Heart right ventricle (tissue), 16 donors: ENCODE data around the gene POU2F2. TPM values are rescaled to one million over a fixed set of nuclear protein-coding genes. Genes with fewer than 3 reads are reported as not detected.
A peak's percentile ranks its signal among the peaks of the same experiment; 100 is the strongest.

Experiments used
- ATAC-seq, 8 donors: fragments of 200-7000 bp; cut with Tn5 transposase; one replicate each; pipeline ENCODE4 v1.9.1; 2020; ENCODE audit warnings: mild to moderate bottlenecking in 8 of 8, moderate library complexity in 8 of 8, moderate number of reproducible peaks in 1 of 8
- DNase-seq, 2 donors: peaks; one replicate each; pipeline ENCODE4 v3.0.0-alpha.2; 2020
- H3K27ac ChIP-seq, 10 donors: fragments of 200-600 bp; sonication (generic) in 2 of 10; one replicate each; pipeline versions ENCODE4 v1.5.0 to v1.8.0; 2020 to 2022; ENCODE audit warnings: mild to moderate bottlenecking in 3 of 10
- H3K27me3 ChIP-seq, 7 donors: fragments of 200-600 bp; one replicate each; pipeline ENCODE4 v1.8.0; 2021 to 2022; ENCODE audit warnings: mild to moderate bottlenecking in 2 of 7
- H3K36me3 ChIP-seq, 9 donors: fragments of 200-600 bp; sonication (generic) in 1 of 9; one replicate each; pipeline versions ENCODE4 v1.5.0 to v1.8.0; 2020 to 2022; ENCODE audit warnings: mild to moderate bottlenecking in 2 of 9
- H3K4me1 ChIP-seq, 9 donors: fragments of 200-600 bp; sonication (generic) in 1 of 9; one replicate each; pipeline versions ENCODE4 v1.5.0 to v1.8.0; 2020 to 2022; ENCODE audit warnings: mild to moderate bottlenecking in 4 of 9
- H3K4me3 ChIP-seq, 10 donors: fragments of 200-600 bp; sonication (generic) in 2 of 10; one replicate each; pipeline versions ENCODE4 v1.5.0 to v1.8.0; 2020 to 2022; ENCODE audit warnings: mild to moderate bottlenecking in 7 of 10, moderate library complexity in 2 of 10
- H3K9me3 ChIP-seq, 11 donors: fragments of 200-600 bp in 10 of 11; sonication (generic) in 2 of 11; one replicate each; pipeline versions ENCODE4 v1.5.0 to v1.8.0; 2013 to 2022; ENCODE audit warnings: mild to moderate bottlenecking in 2 of 11, control low read depth in 1 of 11, moderate library complexity in 1 of 11
- WGBS, 2 donors: extraction: QIAGEN DNeasy Blood & Tissue Kit; methylation state at CpG; one replicate each; pipeline ENCODE4 v1.1.7; 2013; ENCODE audit warnings: inconsistent platforms in 1 of 2; 5-methylcytosine and 5-hydroxymethylcytosine counted together
- intact Hi-C, 10 donors: fragments of 100-400 bp; cut with DNase I; formaldehyde crosslinking; loops; one replicate each; pipeline versions ENCODE4 v1.11.1 to v1.14.2; 2022
- polyA plus RNA-seq, 2 donors: library from polyadenylated mRNA; stranded (reverse); fragments of 200-250 nt; gene quantifications; one replicate each; pipeline ENCODE4 v1.2.3, GENCODE V29; 2013
- total RNA-seq, 10 donors: library from RNA; stranded (reverse); fragmentation: NEBNext Ultra II Directional in 3 of 10; extraction: Animal tissue kit (Norgen Biotek cat#: 25700) in 3 of 10; gene quantifications; one replicate each; pipeline versions ENCODE4 v1.2.1 to v1.2.4, GENCODE V29; 2021 to 2023
- TF ChIP-seq, protein P1 (sequence below), 9 donors: fragments of 200-600 bp; sonication (generic) in 2 of 9; IDR thresholded peaks; one replicate each; pipeline versions ENCODE4 v1.5.0 to v1.8.0; 2021 to 2022; ENCODE audit warnings: antibody characterized with exemption in 9 of 9, mild to moderate bottlenecking in 5 of 9, moderate library complexity in 1 of 9
- donor health status: Arrhythmogenic right ventricular cardiomyopathy.
- donor health status: ischemic (EF 13 %, LVEDD 7.1; RV severe dilation, severe dysfunction).
- donor health status: healthy with polysubstance abuse.
- donor health status: DM: no; HTN: yes; CAD: no.
- donor health status: DM: no; HTN: no; CAD: no.
- donor health status: ischemic (EF 25% LVEDD 6.9; RV normal size, moderate dysfunction).
- donor health status: ischemic (EF 25% LVEDD 5.7; RV mildly dilated, moderate dysfunction).
- donor health status: healthy.
- donor health status: DM: yes; HTN: yes; CAD: no.
- donor health status: Ischemic cardiomyopathy.
- donor health status: ischemic (EF 35%, LVEDD 5.7; RV mildly dilated, moderate dysfunction).
- donor health status: nonischemic (EF 11% LVEDD 7.7; RV severe dilation, severe dysfunction).
- donor health status: DM: yes; HTN: yes; CAD: no.
- donor health status: PGD.
- donor health status: ischemic (EF 29% LVEDD 5.4; RV normal size, mild dysfunction).
- donor health status: nonischemic (EF 23%, LVEDD 6.1; RV moderate dilation, normal function).

POU2F2 gene
- total and polyA plus RNA-seq, 12 donors, result 0.28 to 3.8 (median 0.69) TPM

DNA sequence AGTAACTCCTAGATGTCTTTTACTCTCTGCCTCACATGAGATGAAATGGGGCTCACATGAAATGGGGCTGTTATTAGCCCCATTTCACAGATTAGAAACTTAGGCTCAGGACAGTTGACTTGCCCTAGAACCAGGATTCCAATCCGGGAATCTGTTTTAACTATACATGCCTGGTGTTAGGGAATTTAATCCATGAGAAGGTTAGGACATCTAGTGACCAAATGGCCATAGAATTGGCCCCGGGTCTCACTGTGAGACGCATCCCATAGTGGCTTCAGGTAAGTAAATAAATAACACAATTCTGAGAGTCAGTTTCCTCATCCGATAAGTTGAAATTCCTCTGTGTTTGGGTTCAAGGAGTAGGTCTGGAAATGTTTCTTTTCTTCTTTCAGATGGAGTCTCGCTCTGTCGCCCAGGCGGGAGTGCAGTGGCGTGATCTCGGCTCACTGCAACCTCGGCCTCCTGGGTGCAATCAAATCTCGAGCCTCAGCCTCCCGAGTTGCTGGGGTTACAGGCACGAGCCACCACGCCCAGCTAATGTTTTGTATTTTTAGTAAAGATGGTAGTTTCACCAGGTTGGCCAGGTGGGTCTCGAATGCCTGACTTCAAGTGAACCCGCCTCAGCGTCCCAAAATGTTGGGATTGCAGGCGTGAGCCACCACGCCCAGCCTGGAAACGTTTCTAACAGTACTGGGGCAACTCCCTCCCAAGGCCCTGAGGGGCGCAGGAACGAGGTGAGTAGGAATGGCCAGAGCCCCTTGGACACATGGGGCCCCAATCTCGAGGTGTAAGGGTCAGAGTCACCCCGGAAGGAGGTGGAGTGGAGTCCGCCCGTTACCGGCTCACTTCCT, 57.5 kb downstream of the POU2F2 start:
- TF ChIP-seq, protein P1, sequence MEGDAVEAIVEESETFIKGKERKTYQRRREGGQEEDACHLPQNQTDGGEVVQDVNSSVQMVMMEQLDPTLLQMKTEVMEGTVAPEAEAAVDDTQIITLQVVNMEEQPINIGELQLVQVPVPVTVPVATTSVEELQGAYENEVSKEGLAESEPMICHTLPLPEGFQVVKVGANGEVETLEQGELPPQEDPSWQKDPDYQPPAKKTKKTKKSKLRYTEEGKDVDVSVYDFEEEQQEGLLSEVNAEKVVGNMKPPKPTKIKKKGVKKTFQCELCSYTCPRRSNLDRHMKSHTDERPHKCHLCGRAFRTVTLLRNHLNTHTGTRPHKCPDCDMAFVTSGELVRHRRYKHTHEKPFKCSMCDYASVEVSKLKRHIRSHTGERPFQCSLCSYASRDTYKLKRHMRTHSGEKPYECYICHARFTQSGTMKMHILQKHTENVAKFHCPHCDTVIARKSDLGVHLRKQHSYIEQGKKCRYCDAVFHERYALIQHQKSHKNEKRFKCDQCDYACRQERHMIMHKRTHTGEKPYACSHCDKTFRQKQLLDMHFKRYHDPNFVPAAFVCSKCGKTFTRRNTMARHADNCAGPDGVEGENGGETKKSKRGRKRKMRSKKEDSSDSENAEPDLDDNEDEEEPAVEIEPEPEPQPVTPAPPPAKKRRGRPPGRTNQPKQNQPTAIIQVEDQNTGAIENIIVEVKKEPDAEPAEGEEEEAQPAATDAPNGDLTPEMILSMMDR (IDR thresholded peaks at IDR 0.05), result no peak
- H3K27me3 ChIP-seq, result peaks cover 0 to 9% (median 6%) of the 10 kb centered on the region in 7 donors
- no peak for ATAC-seq
- H3K4me3 ChIP-seq, result peak overlapping the region; percentile 48 to 97 (median 83)
- WGBS, 2 donors, result 65 to 68% methylated on average over 27 of the region's 27 CpGs
- intact Hi-C loops, result loop anchor here in 2 of 10 donors (10.0 kb wide), 1 partner anchor 80 kb away; the partner anchor contains the start of gene ATP1A3 (in 2 of the 2)
- H3K9me3 ChIP-seq, result no peaks in the 10 kb centered on the region
- peak overlapping the region; percentile 79 to 98 (median 94) for H3K27ac ChIP-seq
- H3K36me3 ChIP-seq, result peaks cover 0 to 15% (median 9%) of the 10 kb centered on the region in 9 donors
- DNase-seq, result no peak
- peaks cover 5 to 36% (median 24%) of the 10 kb centered on the region in 9 donors for H3K4me1 ChIP-seq

DNA sequence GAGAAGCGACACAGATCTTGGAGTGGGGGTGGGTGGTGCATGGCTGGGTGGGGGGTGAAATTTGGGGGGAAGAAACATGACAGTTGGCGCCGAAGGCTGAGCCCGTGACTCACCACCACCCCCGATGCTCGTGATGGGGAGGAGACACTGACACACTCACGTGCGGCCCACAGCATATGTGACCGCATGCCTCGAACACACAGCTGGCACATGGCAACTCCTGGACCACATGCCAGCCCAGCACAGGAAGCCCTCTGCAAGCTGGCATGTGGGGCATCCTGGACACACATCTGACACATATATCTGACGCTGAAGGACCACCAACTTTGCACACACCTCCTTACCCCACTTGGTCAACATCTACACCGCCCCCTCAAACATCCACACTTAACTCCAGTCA, 61.0 kb downstream of the POU2F2 start:
- intact Hi-C loops, result loop anchor here in 2 of 10 donors (10.0 kb wide), 1 partner anchor 76 kb away; the partner anchor contains the start of gene ATP1A3 (in 2 of the 2)
- no peaks in the 10 kb centered on the region for H3K36me3 ChIP-seq
- no peaks in the 10 kb centered on the region for H3K9me3 ChIP-seq
- TF ChIP-seq, protein P1 (IDR thresholded peaks at IDR 0.05), result no peak
- no peak overlapping the region for H3K27ac ChIP-seq
- DNase-seq, result no peak
- H3K4me1 ChIP-seq, result peaks cover 0 to 19% (median 7%) of the 10 kb centered on the region in 9 donors
- WGBS, 2 donors, result 95 to 98% methylated on average over 12 of the region's 12 CpGs
- H3K4me3 ChIP-seq, result no peak overlapping the region
- no peak for ATAC-seq
- peaks cover 0 to 41% (median 32%) of the 10 kb centered on the region in 7 donors for H3K27me3 ChIP-seq

DNA sequence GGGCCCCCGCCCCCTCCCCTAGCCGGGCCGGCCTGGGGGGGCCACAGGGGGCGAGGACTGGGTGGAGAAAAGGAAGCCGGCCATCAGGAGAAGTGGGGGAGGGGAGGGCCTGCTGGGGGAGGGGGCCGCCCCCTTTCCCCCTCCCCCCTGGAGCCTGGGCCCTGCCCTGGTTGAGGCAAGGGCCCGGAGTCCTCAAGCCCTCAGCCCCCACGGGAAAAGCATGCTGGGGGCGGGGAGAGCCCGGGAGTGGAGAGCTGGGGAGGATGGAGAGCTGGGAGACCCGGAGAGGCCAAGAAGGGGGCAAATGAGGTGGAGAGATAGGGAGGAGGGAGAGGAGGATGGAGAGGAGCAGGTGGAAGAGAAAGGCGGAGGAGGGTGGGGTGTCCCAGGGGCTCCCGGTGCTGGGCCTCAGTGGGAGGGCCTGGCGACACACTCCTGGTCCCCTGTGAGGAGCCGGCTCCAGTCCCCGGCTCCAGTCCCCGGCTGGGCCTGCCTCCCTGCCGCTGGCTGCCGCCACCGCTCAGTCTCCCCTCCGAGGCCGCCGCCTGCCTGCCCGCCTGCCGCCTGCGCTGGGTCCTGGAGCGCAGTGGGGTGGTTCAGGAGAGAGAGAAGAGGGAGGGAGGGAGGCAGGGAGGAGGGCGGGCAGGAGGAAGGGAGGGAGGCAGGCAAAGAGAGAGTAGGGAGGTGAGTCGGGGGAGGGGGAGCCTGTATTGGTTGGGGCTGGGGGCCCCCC, 62.5 kb downstream of the POU2F2 start, which contains the start of gene GRIK5:
Gene GRIK5, minus strand, starts transcription at position 588 of the 733 bp plus-strand sequence. CDS start 4,436 bp downstream, outside the sequence.
- no peak for DNase-seq

More for the DNA sequence above, 62.5 kb downstream of the POU2F2 start, which contains the start of gene GRIK5:
- TF ChIP-seq, protein P1 (IDR thresholded peaks at IDR 0.05), result no peak
- peak within 1 kb of the TSS in 1 of 10 donors; percentile 15 for H3K27ac ChIP-seq
- peaks cover 0 to 51% (median 43%) of the 10 kb centered on the region in 7 donors for H3K27me3 ChIP-seq
- H3K4me1 ChIP-seq, result peaks cover 0 to 13% (median 5%) of the 10 kb centered on the region in 9 donors
- no peaks in the 10 kb centered on the region for H3K36me3 ChIP-seq
- peak in 7 of 8 donors; percentile 28 to 57 (median 41) for ATAC-seq
- peak within 1 kb of the TSS in 8 of 10 donors; percentile 12 to 49 (median 38) for H3K4me3 ChIP-seq
- intact Hi-C loops, result loop anchor here in 2 of 10 donors (10.0 kb wide), 1 partner anchor 75 kb away; the partner anchor contains the start of gene ATP1A3 (in 2 of the 2)
- no peaks in the 10 kb centered on the region for H3K9me3 ChIP-seq
- 6 to 12% methylated on average over 20 to 29 of the region's 29 CpGs for WGBS, 2 donors
